COLO829 (cell line): ENCODE results near the gene FKBP8.

Experiments used
- DNase-seq: peaks from one replicate; pipeline ENCODE4 v3.0.0; 2012; ENCODE audit warnings: low spot score

FKBP8 gene

GRCh38 chr19:18502246-18502637 lies 41.1 kb downstream of the FKBP8 start:
- DNase-seq, result no peak

GRCh38 chr19:18501832-18502231 lies 41.5 kb downstream of the FKBP8 start:
- DNase-seq, result no peak

GRCh38 chr19:18501351-18501750 lies 42.0 kb downstream of the FKBP8 start:
- no peak for DNase-seq

- DNase-seq, result no peak
These were observed 42.6 kb downstream of the FKBP8 start for GRCh38 chr19:18500799-18501198.

- no peak for DNase-seq
These were observed 43.0 kb downstream of the FKBP8 start for GRCh38 chr19:18500376-18500775.

- no peak for DNase-seq
These were observed 44.2 kb downstream of the FKBP8 start for GRCh38 chr19:18499055-18499775.

- DNase-seq, result no peak
These were observed 46.5 kb downstream of the FKBP8 start for GRCh38 chr19:18496980-18497256.

- no peak for DNase-seq
These were observed 47.0 kb downstream of the FKBP8 start for GRCh38 chr19:18496167-18496979.

GRCh38 chr19:18495204-18495911 lies 48.0 kb downstream of the FKBP8 start:
- DNase-seq, result no peak

- DNase-seq, result no peak
These were observed 49.1 kb downstream of the FKBP8 start for GRCh38 chr19:18494267-18494607.

GRCh38 chr19:18493440-18494266 lies 49.7 kb downstream of the FKBP8 start:
- no peak for DNase-seq

GRCh38 chr19:18491995-18492953 lies 51.1 kb downstream of the FKBP8 start:
- DNase-seq, result no peak

GRCh38 chr19:18490728-18491127 lies 52.6 kb downstream of the FKBP8 start:
- no peak for DNase-seq

GRCh38 chr19:18489627-18490184 lies 53.7 kb downstream of the FKBP8 start:
- DNase-seq, result no peak

- no peak for DNase-seq
These were observed 54.3 kb downstream of the FKBP8 start for GRCh38 chr19:18488838-18489626.

GRCh38 chr19:18488403-18488723 lies 55.0 kb downstream of the FKBP8 start:
- no peak for DNase-seq

- DNase-seq, result peak; percentile 22
These were observed 55.6 kb downstream of the FKBP8 start for GRCh38 chr19:18487576-18488402.

GRCh38 chr19:18486746-18487145 lies 56.6 kb downstream of the FKBP8 start:
- DNase-seq, result no peak

- DNase-seq, result no peak
These were observed 58.4 kb downstream of the FKBP8 start for GRCh38 chr19:18484992-18485391.
